GM21825 (cell line): Measurements from ENCODE around the gene FHOD3.

Source experiments
- ATAC-seq: cut with Tn5 transposase; IDR thresholded peaks from one replicate; pipeline ENCODE4 v1.9.1; 2021; ENCODE audit warnings: mild to moderate bottlenecking, moderate library complexity; ENCODE audit not compliant: unreplicated experiment

The FHOD3 gene

DNA sequence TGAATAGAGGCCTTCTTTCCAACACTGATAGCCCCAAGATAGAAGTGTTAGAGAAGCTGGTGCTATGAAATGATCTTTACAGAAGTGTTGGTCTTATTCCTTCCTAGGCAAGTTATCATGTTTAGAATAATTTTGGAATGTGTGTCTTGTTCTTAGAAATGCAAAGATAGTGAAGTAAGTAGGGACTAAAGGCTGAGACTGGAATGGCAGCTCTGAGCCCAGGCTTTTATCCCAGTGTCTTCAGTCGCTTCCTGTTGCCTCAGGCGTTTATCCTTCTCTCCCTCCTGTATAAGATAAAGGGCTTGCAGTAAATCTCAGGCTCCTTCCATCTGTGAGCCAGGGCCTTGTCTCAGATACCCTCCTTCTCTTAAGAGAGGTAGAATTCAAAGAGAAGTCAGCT, 313.1 kb downstream of the FHOD3 start:
- no peak for ATAC-seq

DNA sequence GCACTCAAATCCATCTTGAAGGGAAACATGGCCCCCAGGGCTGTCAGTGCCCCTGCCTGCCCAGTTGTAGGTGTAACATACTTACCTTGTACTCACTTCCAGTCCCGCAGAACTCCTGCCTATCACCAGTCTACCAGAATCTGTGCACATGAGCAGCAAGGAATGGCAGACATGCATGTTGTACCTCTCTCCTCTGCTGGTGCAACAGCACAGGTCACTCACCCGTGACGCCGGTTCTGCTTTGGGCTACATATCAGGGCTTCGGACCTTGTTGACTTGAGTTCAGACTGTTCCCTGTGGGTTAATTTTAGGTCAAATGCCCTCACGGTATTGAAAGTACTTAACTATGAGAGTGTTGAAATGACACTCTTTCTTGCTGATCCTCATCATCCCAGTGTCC, 315.6 kb downstream of the FHOD3 start:
- ATAC-seq = no peak

GRCh38 chr18:36613810-36614209, 316.3 kb downstream of the FHOD3 start:
- no peak for ATAC-seq

DNA sequence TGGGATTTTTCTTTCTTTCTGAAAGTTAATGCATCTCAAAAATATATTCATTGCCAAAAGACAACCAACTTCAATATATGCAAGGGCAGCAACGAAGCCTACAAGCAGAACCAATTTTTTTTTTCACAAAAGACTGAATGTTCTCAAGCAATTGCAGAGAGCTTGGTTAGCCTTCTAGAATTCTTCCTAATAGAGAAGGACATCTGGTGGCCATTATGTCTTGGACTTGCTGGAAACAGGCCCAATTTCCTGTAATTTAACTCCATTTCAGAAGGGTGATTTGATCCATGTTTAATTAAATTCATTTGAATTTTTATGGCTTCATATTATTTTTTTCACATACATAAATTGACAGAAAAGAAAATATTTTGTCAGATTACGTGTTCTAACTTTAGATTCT, 323.3 kb downstream of the FHOD3 start:
- no peak for ATAC-seq

DNA sequence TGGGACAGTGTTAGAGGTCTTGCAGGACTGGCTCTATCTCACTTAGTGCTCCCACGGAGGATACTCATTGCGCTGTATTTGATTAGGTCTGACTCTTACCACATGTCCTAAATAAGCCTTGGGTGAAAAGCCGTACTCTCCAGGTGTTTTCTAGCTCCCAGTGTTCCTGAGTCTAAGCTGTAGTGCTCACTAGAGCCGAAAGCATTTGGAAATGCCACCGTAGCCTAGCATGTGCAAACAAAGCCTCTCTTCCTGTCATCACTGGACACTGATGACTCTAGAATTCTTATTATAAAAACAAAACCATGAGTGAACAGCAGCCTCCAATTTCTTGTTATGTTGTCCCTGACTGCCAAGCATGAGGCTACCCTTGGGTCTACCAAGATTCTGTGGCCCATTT, 325.1 kb downstream of the FHOD3 start:
- no peak for ATAC-seq

DNA sequence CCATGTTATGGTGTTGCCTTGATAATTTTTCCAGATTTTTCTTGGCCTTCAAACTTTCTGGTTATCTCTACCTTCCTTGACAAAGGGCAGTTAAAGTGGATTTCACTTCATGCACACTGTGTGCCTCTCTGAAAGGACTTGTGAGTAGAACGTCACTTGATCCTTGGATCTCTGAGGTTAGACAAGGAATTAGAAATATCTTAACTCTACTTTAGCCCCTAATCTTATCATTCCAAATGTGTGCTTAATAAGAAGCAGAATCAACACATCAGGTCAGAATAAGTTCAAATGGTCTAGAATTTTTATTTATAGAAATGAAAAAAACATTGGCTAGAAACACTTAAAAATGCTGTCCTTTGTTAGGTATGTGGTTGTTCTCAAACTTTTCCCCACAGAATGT, 325.6 kb downstream of the FHOD3 start:
- no peak for ATAC-seq

DNA sequence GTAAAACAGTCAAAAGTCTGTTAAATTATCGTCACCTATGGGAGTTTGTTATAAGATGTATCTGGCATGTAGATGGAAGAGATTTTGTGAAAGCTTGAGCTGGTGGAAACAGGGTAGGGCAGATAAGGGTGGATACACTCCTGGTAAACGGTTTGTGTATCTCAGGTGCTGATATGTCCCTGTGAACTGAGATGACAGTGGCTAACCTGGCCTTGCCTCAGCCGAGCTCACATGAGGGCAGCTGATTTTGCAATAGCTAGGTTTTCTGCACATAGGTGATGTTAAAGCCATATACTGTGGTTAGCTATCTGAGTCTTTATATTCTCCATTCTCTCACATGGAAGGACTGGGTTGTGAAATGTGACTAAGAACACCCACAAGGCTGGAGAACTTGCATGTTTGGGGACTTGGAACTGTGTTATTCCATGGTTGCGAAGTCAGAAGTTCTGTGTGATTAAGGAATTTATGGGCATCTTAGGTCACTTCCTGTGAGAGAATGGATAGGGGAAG, 326.2 kb downstream of the FHOD3 start:
- no peak for ATAC-seq

GRCh38 chr18:36624451-36625167, 327.1 kb downstream of the FHOD3 start:
- ATAC-seq = no peak

DNA sequence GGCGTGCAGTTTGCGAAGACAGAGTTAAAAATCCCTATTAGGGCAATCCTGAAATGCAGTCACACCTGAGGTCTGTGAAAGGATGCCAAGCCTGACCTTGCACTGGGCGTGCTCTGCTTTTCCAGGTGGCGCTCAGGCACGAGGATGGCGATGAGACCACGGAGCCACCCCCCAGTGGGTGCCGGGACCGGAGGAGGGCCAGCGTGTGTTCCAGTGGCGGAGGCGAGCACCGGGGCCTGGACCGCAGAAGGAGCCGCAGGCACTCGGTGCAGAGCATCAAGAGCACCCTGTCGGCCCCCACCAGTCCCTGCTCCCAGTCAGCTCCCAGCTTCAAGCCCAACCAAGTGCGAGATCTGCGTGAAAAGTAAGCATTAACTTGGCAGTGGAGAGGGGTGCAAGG, 327.9 kb downstream of the FHOD3 start:
- ATAC-seq = no peak

DNA sequence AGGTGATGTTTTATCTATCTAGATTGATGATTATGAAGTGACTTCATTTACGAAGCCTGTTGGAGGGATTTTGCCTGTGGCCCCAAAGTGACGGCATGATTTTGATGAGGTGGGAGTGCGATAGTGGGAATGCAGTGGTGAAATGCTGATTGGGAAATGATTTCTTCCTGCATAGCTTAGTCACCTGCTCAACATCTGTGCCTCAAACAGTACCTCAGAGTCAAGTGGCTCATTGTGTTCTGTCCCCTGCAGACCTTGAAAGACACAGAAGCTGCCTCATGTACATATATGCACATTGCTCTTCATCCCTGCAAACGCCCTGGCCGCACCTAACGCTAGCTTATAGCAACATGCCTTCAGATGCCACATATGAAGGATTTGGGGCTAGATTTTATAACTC, 330.1 kb downstream of the FHOD3 start:
- no peak for ATAC-seq

GRCh38 chr18:36628435-36629137, 331.1 kb downstream of the FHOD3 start:
- no peak for ATAC-seq

DNA sequence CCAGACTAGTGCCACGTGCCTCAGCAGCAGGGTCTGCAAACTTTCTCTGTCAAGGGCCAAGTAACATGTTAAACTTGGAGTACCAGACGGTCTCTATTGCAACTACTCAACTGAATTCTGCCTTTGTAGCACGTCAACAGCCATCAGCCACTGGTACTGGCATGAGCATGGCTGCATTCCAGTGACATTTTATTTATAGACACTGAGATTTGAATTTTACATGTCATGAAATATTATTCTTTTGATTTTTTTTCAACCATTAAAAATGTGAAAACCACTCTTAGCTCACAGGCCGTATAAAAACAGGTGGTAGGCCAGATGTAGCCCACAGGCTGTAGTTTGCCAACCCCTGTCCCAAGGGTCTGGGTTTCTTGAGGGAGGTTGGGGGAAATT, 331.6 kb downstream of the FHOD3 start:
- ATAC-seq = no peak

DNA sequence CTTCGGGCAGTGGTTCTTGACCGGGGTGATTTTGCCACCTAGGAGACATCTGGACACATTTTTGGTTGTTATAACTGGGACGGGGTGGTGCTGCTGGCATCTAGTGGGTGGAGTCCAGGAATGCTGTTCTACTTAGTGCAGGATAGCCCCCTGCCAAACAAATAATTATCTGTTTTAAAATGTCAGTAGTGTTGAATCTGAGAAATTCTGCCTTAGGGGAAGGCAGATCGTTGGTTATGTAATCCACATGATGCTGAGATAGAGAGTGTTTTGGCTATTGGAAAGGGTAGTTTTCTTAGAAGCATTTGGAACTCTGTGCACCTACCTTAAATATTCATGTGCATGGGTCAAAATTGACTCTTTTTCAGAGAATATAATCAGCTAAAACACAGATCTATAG, 332.3 kb downstream of the FHOD3 start:
- ATAC-seq = no peak

DNA sequence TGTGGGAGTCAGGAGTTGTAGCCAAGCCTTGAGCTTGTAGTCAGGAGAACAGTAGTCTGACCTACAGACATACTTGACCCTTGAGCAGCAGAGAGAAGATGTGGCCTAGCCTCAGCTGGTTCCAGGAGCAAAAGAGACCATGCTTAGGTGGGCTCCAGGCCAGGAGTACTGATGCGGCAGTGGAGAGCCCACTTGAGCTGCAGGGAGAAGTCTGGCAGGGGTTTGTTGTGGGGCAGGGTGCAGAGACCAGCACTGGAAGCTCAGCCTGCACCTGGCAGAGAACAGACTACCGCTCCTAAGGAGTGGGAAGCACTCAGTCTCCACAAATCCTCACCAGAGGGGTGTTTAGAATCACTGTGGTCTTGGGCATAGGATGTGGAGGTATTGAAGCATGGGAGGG, 333.4 kb downstream of the FHOD3 start:
- no peak for ATAC-seq

DNA sequence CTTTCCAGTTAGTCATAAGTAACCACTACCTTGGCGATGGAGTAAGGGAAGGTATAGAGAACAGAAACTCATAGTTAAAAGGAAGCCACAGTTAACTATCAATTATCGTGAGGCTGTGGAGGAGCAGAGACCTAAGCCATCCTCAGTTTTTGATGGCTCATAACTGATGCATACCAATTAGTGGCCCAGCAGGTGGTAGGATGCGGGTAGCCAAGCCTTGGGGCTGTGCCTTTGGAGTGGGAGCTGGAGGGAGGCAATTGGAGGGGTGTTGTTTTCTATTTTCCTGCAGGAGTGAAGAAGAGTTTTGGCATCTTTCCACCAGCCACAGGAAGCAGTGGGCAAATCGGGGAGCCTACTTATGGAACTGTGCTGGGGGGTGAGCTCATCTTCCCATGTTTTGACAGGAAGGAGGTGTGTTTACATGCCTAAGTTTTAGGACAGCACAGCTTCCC, 336.5 kb downstream of the FHOD3 start:
- peak; percentile 32 for ATAC-seq

DNA sequence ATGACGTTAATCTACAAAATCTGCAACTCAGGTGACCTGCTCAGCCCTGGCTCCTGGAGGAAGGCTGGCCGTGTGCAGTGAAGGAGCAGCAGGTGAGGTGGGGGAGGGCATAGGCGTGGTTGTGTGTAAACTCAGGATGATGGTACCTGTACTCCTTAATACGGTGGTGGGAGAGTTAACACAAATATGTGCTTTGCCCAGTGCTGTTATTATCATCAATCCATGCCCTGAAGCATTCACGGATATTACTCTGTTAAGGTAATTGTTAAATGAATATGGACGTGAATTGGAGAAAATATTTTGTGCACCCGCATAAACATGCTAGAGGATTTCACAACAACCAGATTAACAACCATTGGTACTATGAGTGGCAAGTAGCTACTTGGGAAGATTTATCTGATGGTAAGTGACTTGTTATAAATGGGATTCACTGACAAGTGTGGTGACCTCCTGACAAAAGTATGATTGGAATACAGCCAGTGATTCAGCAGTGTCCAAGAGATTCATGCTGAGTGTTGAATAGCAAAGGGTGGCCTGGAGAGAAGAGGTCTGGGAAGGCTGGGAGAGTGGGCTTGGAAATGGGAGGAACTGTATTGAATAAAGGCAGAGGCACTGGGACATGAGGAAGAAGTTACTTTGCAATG, 337.2 kb downstream of the FHOD3 start:
- no peak for ATAC-seq

- ATAC-seq = peak; percentile 37
Measured at GRCh38 chr18:36635414-36636096, 338.0 kb downstream of the FHOD3 start.

DNA sequence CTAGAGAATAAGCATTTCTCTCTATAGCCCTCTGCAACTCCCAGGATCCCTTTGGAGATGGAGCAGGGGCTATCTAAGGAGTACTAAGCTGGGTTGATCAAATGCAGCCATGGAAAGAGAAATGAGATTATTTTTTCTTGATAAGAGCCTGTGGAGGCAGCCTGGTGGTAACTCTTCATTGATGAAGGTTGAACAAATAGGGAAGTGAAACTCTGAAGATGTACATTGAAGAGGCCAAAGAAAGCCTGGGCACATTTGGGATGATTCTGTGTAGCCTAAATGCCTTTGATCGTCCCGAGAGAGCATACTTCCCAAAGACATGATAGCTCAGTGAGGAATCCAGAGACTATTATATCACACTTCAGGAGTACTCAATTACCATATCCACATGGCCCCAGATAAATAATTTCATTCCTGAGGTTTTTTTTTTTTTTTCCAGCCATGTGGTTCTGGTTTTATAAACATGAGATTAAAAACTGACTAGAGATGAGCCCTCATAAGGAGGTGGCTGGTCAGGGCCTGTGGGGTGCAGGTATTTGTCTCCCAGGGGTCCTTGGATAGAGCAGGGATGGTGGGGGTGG, 338.8 kb downstream of the FHOD3 start:
- ATAC-seq = no peak

GRCh38 chr18:36638224-36638623, 340.7 kb downstream of the FHOD3 start:
- ATAC-seq = peak; percentile 93

DNA sequence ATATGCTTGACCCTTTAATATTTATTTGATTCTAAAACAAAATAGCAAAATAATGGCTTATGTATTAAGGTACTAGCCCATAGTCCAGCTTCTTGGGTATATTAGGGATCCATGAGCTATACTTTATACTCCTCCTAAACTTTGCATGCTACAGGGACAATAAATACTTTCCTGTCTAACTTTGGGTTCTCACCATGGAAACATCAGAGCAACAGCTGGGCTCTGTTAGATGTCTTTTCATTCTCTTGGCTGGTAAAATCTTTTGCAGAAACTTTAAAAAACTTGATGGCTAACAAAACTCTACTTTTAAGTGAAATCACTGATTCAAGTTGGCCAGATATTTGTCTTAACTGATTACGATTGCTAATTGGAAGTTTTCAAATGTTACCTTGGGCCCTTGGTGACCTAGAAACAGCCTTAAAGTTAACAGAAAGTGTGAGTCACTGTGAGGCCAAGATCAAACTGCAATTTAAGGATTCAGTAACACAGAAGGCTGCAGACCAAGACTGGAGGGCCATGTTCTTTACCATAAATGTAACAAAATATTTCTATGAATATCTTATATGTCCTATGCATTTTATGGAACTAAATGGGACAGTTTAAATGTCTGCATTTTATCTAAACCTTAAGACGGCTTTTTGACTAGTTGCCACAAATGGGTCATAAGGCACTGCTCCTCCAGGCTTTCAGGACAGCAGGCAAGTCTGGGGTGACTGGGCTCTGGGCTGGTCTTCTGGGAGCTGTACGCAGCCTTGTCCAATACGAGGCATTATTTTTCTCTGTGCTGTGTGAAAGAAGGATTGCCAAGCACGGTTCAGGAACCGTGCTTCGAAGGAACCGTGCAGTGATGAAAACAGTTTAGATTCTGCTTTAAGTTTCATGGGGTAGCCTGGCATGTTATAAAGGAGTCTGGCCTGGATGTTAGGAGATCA, 342.8 kb downstream of the FHOD3 start:
- ATAC-seq = no peak
